ENCODE data around the gene SCN5A.
A peak's percentile ranks its signal among the peaks of the same experiment; 100 is the strongest.

The SCN5A gene

GRCh38 chr3:38556640-38557358, 92.7 kb downstream of the SCN5A start:
- no peak for DNase-seq

GRCh38 chr3:38555926-38556325, 93.6 kb downstream of the SCN5A start:
- DNase-seq: no peak

- DNase-seq: no peak
These were observed 94.2 kb downstream of the SCN5A start for GRCh38 chr3:38555149-38555840.

- DNase-seq: no peak
These were observed 95.2 kb downstream of the SCN5A start for GRCh38 chr3:38554127-38554827.

- DNase-seq: no peak
These were observed 96.4 kb downstream of the SCN5A start for GRCh38 chr3:38553071-38553470.

- DNase-seq: no peak
These were observed 97.1 kb downstream of the SCN5A start for GRCh38 chr3:38552364-38552763.

- DNase-seq: no peak
These were observed 98.3 kb downstream of the SCN5A start for GRCh38 chr3:38551026-38551832.

- no peak for DNase-seq
These were observed 99.3 kb downstream of the SCN5A start for GRCh38 chr3:38549957-38550840.

- DNase-seq: no peak
These were observed 100.0 kb downstream of the SCN5A start for GRCh38 chr3:38549486-38549885.

- no peak for DNase-seq
These were observed 100.4 kb downstream of the SCN5A start for GRCh38 chr3:38549082-38549481.

GRCh38 chr3:38548154-38548931, 101.1 kb downstream of the SCN5A start:
- DNase-seq: no peak

GRCh38 chr3:38545983-38546382, 103.5 kb downstream of the SCN5A start:
- DNase-seq: no peak

GRCh38 chr3:38545550-38545949, 103.9 kb downstream of the SCN5A start:
- peak; percentile 1 for DNase-seq

- DNase-seq: no peak
These were observed 104.6 kb downstream of the SCN5A start for GRCh38 chr3:38544926-38545325.

GRCh38 chr3:38543586-38543985, 105.9 kb downstream of the SCN5A start:
- no peak for DNase-seq

GRCh38 chr3:38542401-38543298, 106.8 kb downstream of the SCN5A start:
- no peak for DNase-seq

- no peak for DNase-seq
These were observed 107.7 kb downstream of the SCN5A start for GRCh38 chr3:38541806-38542205.

GRCh38 chr3:38538773-38539353, 110.6 kb downstream of the SCN5A start:
- DNase-seq: no peak

- DNase-seq: no peak
These were observed 112.8 kb downstream of the SCN5A start for GRCh38 chr3:38536671-38537070.

- no peak for DNase-seq
These were observed 114.9 kb downstream of the SCN5A start for GRCh38 chr3:38534604-38535003.
